ENCODE measurements around the gene RIMOC1.

DNA sequence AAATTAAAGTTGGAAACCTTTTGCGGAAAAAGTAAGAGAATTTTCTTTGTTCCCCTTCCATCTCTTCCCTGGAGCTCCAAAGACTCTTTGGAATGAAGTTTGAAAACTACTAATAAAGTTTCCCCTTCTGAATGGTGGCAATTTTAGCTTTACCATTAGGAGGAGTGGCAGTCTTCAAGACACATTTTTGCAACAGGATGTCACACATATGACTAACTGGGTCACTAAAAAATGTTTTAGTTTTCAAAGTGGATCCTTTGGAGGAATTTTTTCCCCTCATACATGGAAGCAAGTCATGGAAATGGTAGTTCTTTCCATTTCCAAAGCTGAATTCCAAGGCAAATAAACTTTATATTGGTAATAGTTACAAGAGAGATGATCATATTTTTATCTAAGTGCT lies 36.5 kb downstream of the RIMOC1 start:
- no peak for TF ChIP-seq POLR2A (IDR thresholded peaks at IDR 0.05; ENCODE audit: low read depth)
- TF ChIP-seq, protein P1, sequence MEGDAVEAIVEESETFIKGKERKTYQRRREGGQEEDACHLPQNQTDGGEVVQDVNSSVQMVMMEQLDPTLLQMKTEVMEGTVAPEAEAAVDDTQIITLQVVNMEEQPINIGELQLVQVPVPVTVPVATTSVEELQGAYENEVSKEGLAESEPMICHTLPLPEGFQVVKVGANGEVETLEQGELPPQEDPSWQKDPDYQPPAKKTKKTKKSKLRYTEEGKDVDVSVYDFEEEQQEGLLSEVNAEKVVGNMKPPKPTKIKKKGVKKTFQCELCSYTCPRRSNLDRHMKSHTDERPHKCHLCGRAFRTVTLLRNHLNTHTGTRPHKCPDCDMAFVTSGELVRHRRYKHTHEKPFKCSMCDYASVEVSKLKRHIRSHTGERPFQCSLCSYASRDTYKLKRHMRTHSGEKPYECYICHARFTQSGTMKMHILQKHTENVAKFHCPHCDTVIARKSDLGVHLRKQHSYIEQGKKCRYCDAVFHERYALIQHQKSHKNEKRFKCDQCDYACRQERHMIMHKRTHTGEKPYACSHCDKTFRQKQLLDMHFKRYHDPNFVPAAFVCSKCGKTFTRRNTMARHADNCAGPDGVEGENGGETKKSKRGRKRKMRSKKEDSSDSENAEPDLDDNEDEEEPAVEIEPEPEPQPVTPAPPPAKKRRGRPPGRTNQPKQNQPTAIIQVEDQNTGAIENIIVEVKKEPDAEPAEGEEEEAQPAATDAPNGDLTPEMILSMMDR (IDR thresholded peaks at IDR 0.05) = no peak
- TF ChIP-seq EP300 (IDR thresholded peaks at IDR 0.05) = no peak
- TF ChIP-seq POLR2AphosphoS5 (IDR thresholded peaks at IDR 0.05) = no peak

All from esophagus muscularis mucosa (tissue), 4 donors.